ENCODE results near the gene PCDH7.

The PCDH7 gene

DNA sequence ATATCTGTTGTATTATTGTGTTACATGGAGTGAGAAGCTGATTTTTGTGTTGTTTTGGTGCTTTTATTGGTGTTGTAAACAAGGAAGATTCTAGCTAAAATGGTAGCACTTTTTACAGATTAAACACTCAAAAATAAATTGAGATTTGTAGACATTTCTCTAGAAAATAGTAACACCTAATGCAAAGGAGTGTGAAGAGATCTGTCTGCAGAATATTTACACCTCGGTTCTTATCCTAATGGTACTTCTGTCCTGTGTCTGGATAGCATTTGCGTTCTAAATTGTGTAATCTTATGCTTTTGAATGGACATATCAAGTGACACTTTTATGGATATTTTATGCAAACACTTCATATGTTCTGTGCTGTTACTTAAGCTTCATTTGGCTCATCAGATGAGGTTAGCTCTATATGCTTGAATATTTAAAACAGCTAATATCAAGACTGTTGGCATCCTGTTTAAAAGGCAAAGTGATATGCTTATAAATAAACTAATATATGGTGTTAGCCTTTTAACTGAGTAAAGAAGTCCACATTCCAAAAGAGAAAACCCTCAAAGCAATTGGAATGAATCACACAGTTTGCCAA is 6.0 kb downstream of the PCDH7 start:
- Histone ChIP-seq H3K4me3 (ENCODE audit: control insufficient read depth in 1 of 7, extremely low read depth in 1 of 7, insufficient read depth in 4 of 7, low read depth in 2 of 7, low read length in 6 of 7) (no peak overlapping the region), H3K9me3 (ENCODE audit: control extremely low read depth in 1 of 5, control insufficient read depth in 4 of 5, insufficient read depth in 2 of 5, low read depth in 1 of 5, low read length in 4 of 5) (peaks cover 0 to 1% (median 0%) of the 10 kb centered on the region in 5 experiments), H3K4me1 (ENCODE audit: control extremely low read depth in 1 of 4, control insufficient read depth in 4 of 4, insufficient read depth in 4 of 4, low read length in 3 of 4) (peaks cover 0 to 15% (median 12%) of the 10 kb centered on the region in 4 experiments), H3K27me3 (replicated peaks in 2 of 5; ENCODE audit: control insufficient read depth in 4 of 5, insufficient read depth in 5 of 5, low read length in 4 of 5) (peaks cover 19 to 65% (median 27%) of the 10 kb centered on the region in 5 experiments), H3K36me3 (ENCODE audit: control insufficient read depth in 4 of 4, insufficient read depth in 4 of 4, low read length in 3 of 4) (no peaks in the 10 kb centered on the region), H3K27ac (ENCODE audit: insufficient read depth in 1 of 2, low read depth in 1 of 2, low read length in 2 of 2, poor library complexity in 1 of 2, severe bottlenecking in 2 of 2) (no peak overlapping the region)
- POLR2A ChIA-PET, result no interaction called here
- no CpG with 5 or more reads among the region's 2 CpGs for WGBS (ENCODE audit: insufficient coverage)
- no peak for DNase-seq
- CTCF ChIA-PET, result interaction anchor here (1.0 kb wide), 1 partner anchor 35 kb away, joined by 3 read pairs; no protein-coding TSS in a partner anchor

DNA sequence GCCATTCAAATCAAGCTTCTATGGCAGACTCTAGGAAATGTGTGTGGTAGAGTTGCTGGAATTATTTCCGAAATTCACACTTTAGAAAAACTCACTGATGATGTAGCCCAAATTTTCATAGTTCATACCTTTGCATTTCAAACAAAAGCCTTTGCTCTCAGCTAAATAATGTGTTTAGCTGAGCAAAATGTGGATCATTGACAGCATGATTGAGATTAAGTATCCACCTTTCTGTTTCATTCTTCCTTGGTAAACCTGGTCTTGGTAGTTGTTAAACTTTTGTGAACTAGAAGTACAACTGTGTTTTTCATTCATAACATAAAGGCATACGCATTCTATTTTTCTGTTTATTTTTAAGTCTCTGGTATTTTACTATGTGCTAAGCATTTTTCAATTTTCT is 7.2 kb downstream of the PCDH7 start:
- POLR2A ChIA-PET, result no interaction called here
- H3K4me3 ChIP-seq (ENCODE audit: control insufficient read depth in 1 of 7, extremely low read depth in 1 of 7, insufficient read depth in 4 of 7, low read depth in 2 of 7, low read length in 6 of 7), result no peak overlapping the region
- no CpG with 5 or more reads among the region's 2 CpGs for WGBS (ENCODE audit: insufficient coverage)
- DNase-seq, result no peak
- H3K27me3 ChIP-seq (replicated peaks in 2 of 5; ENCODE audit: control insufficient read depth in 4 of 5, insufficient read depth in 5 of 5, low read length in 4 of 5), result peaks cover 14 to 54% (median 25%) of the 10 kb centered on the region in 5 experiments
- peaks cover 0 to 4% (median under 1%) of the 10 kb centered on the region in 4 experiments for H3K4me1 ChIP-seq (ENCODE audit: control extremely low read depth in 1 of 4, control insufficient read depth in 4 of 4, insufficient read depth in 4 of 4, low read length in 3 of 4)
- no peak overlapping the region for H3K27ac ChIP-seq (ENCODE audit: insufficient read depth in 1 of 2, low read depth in 1 of 2, low read length in 2 of 2, poor library complexity in 1 of 2, severe bottlenecking in 2 of 2)
- H3K36me3 ChIP-seq (ENCODE audit: control insufficient read depth in 4 of 4, insufficient read depth in 4 of 4, low read length in 3 of 4), result no peaks in the 10 kb centered on the region
- CTCF ChIA-PET, result no interaction called here
- peaks cover 0 to 1% (median 0%) of the 10 kb centered on the region in 5 experiments for H3K9me3 ChIP-seq (ENCODE audit: control extremely low read depth in 1 of 5, control insufficient read depth in 4 of 5, insufficient read depth in 2 of 5, low read depth in 1 of 5, low read length in 4 of 5)

DNA sequence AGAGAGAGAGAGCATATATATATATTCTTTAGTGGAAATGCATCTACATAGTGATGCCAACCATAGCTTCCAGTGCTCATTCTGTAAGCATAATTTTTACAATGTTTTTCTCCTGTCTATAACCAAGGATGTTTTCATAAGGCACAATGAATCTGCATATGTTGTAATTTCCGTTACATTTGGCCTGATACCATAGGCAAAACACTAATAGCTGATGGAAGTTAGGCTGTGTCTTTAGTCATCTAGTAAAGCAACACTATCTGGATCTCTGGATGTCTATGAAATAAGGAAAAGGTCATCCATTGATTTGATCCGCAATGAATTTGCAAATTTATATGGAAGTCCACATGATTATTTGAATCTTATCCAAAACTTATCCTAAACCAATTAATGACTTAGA is 8.1 kb downstream of the PCDH7 start:
- Histone ChIP-seq H3K9me3 (ENCODE audit: control extremely low read depth in 1 of 5, control insufficient read depth in 4 of 5, insufficient read depth in 2 of 5, low read depth in 1 of 5, low read length in 4 of 5) (peaks cover 0 to 1% (median 0%) of the 10 kb centered on the region in 5 experiments), H3K4me1 (ENCODE audit: control extremely low read depth in 1 of 4, control insufficient read depth in 4 of 4, insufficient read depth in 4 of 4, low read length in 3 of 4) (no peaks in the 10 kb centered on the region), H3K27ac (ENCODE audit: insufficient read depth in 1 of 2, low read depth in 1 of 2, low read length in 2 of 2, poor library complexity in 1 of 2, severe bottlenecking in 2 of 2) (no peak overlapping the region), H3K4me3 (ENCODE audit: control insufficient read depth in 1 of 7, extremely low read depth in 1 of 7, insufficient read depth in 4 of 7, low read depth in 2 of 7, low read length in 6 of 7) (no peak overlapping the region), H3K36me3 (ENCODE audit: control insufficient read depth in 4 of 4, insufficient read depth in 4 of 4, low read length in 3 of 4) (no peaks in the 10 kb centered on the region), H3K27me3 (replicated peaks in 2 of 5; ENCODE audit: control insufficient read depth in 4 of 5, insufficient read depth in 5 of 5, low read length in 4 of 5) (peaks cover 6 to 45% (median 16%) of the 10 kb centered on the region in 5 experiments)
- ChIA-PET CTCF (no interaction called here), POLR2A (no interaction called here)
- 100% methylated on average over 1 of the region's 2 CpGs for WGBS (ENCODE audit: insufficient coverage)
- DNase-seq, result no peak

DNA sequence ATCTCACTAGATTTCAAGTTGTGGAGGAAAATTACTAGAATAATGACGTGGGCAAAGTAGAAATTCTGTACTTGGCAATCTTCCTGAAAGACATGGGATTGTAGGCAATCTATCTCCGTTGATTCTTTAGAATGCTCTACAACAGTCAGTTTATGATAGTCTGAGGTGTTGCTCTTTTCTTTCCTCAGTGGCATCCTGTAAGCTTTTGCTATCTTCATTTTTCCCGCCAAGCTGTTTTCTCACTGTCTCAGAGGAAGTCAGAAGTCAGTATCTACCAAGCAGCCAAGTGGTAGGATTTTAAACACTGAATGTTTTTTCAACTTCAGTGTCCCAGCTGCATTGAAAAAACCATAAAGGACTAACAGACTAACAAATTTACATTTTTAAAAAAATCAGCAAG is 23.7 kb downstream of the PCDH7 start:
- no peaks in the 10 kb centered on the region for H3K4me1 ChIP-seq (ENCODE audit: control extremely low read depth in 1 of 4, control insufficient read depth in 4 of 4, insufficient read depth in 4 of 4, low read length in 3 of 4)
- peaks cover 0 to 2% (median 0%) of the 10 kb centered on the region in 5 experiments for H3K27me3 ChIP-seq (replicated peaks in 2 of 5; ENCODE audit: control insufficient read depth in 4 of 5, insufficient read depth in 5 of 5, low read length in 4 of 5)
- H3K9me3 ChIP-seq (ENCODE audit: control extremely low read depth in 1 of 5, control insufficient read depth in 4 of 5, insufficient read depth in 2 of 5, low read depth in 1 of 5, low read length in 4 of 5), result no peaks in the 10 kb centered on the region
- no peak overlapping the region for H3K4me3 ChIP-seq (ENCODE audit: control insufficient read depth in 1 of 7, extremely low read depth in 1 of 7, insufficient read depth in 4 of 7, low read depth in 2 of 7, low read length in 6 of 7)
- DNase-seq, result no peak
- 100% methylated on average over 1 of the region's 3 CpGs for WGBS (ENCODE audit: insufficient coverage)
- H3K36me3 ChIP-seq (ENCODE audit: control insufficient read depth in 4 of 4, insufficient read depth in 4 of 4, low read length in 3 of 4), result no peaks in the 10 kb centered on the region
- CTCF ChIA-PET, result no interaction called here
- POLR2A ChIA-PET, result no interaction called here
- H3K27ac ChIP-seq (ENCODE audit: insufficient read depth in 1 of 2, low read depth in 1 of 2, low read length in 2 of 2, poor library complexity in 1 of 2, severe bottlenecking in 2 of 2), result no peak overlapping the region

DNA sequence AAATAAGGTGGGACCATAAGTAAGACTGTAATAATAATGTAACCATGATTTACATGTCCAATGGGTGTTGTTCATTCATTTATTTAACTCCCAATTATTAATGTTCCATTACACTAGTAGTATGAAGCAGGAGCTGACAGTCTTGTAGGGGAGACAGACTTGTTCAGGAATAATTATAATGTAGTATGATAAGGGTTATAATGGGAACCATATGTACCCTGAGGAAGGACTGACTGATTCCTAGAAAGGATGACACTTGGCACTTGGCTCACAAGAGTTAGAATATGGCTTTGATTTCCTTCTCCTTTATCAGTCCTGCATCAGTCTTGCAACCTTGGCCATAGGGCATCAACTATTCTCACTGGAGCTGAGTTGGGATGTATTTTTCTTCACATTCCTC is 24.2 kb downstream of the PCDH7 start:
- ChIA-PET POLR2A (no interaction called here), CTCF (no interaction called here)
- Histone ChIP-seq H3K9me3 (ENCODE audit: control extremely low read depth in 1 of 5, control insufficient read depth in 4 of 5, insufficient read depth in 2 of 5, low read depth in 1 of 5, low read length in 4 of 5) (no peaks in the 10 kb centered on the region), H3K4me1 (ENCODE audit: control extremely low read depth in 1 of 4, control insufficient read depth in 4 of 4, insufficient read depth in 4 of 4, low read length in 3 of 4) (no peaks in the 10 kb centered on the region), H3K36me3 (ENCODE audit: control insufficient read depth in 4 of 4, insufficient read depth in 4 of 4, low read length in 3 of 4) (no peaks in the 10 kb centered on the region), H3K27ac (ENCODE audit: insufficient read depth in 1 of 2, low read depth in 1 of 2, low read length in 2 of 2, poor library complexity in 1 of 2, severe bottlenecking in 2 of 2) (no peak overlapping the region), H3K4me3 (ENCODE audit: control insufficient read depth in 1 of 7, extremely low read depth in 1 of 7, insufficient read depth in 4 of 7, low read depth in 2 of 7, low read length in 6 of 7) (no peak overlapping the region), H3K27me3 (replicated peaks in 2 of 5; ENCODE audit: control insufficient read depth in 4 of 5, insufficient read depth in 5 of 5, low read length in 4 of 5) (peaks cover 0 to 2% (median 0%) of the 10 kb centered on the region in 5 experiments)
- DNase-seq, result no peak

DNA sequence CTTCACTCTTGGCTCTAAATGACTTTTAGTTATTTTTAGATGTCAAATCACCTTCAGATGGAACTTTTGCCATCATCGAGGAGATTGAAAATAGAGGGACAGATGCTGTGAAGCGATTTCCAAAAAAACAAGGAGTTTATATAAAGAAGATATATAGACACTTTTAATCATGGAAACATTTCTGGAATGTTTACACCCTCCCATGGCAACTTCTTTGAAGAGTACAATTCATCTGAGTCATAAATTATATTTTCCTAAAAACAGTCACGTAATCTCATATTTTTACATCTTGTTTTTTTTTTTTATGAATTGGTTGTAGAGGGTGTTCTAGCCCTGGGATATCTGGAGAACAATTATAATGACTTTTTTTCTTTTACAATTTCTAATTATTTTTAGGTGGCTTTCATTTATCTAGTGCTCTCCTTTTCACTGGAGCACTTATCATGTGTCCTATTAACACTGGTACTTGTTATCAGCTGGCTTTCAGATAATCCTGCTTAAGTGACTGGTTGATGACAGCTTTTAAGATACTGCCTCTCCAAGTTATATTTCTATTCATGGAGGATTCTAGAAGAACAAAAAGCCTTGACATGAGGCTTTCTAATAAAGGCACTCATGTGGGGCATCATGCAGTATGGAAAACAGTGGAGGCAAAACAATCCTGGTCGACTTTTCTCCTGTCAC is 24.9 kb downstream of the PCDH7 start:
- Histone ChIP-seq H3K4me1 (ENCODE audit: control extremely low read depth in 1 of 4, control insufficient read depth in 4 of 4, insufficient read depth in 4 of 4, low read length in 3 of 4) (no peaks in the 10 kb centered on the region), H3K27ac (ENCODE audit: insufficient read depth in 1 of 2, low read depth in 1 of 2, low read length in 2 of 2, poor library complexity in 1 of 2, severe bottlenecking in 2 of 2) (no peak overlapping the region), H3K4me3 (ENCODE audit: control insufficient read depth in 1 of 7, extremely low read depth in 1 of 7, insufficient read depth in 4 of 7, low read depth in 2 of 7, low read length in 6 of 7) (no peak overlapping the region), H3K36me3 (ENCODE audit: control insufficient read depth in 4 of 4, insufficient read depth in 4 of 4, low read length in 3 of 4) (no peaks in the 10 kb centered on the region), H3K9me3 (ENCODE audit: control extremely low read depth in 1 of 5, control insufficient read depth in 4 of 5, insufficient read depth in 2 of 5, low read depth in 1 of 5, low read length in 4 of 5) (no peaks in the 10 kb centered on the region), H3K27me3 (replicated peaks in 2 of 5; ENCODE audit: control insufficient read depth in 4 of 5, insufficient read depth in 5 of 5, low read length in 4 of 5) (peaks cover 0 to 2% (median 0%) of the 10 kb centered on the region in 5 experiments)
- ChIA-PET CTCF (no interaction called here), POLR2A (no interaction called here)
- no peak for DNase-seq
- WGBS (ENCODE audit: insufficient coverage), result 83% methylated on average over 1 of the region's 4 CpGs

DNA sequence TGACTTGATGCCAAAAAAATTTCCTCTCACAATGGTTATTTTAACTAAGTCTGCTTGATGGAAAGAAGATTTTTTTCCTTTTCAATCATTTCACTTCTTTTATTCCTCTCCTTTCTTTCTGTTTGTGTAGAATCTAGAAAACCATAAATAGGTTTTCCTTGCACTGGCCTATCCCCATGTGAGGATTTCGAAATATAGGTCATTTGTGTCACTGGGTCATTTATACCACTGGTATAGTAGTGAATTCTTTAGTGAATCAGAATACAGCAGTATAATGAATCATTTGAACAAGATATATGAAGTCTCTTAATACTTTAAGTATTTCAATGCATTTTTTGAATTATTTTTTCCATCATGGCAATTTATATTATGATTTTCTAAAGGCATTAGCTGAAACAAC is 26.6 kb downstream of the PCDH7 start:
- H3K27ac ChIP-seq (ENCODE audit: insufficient read depth in 1 of 2, low read depth in 1 of 2, low read length in 2 of 2, poor library complexity in 1 of 2, severe bottlenecking in 2 of 2), result no peak overlapping the region
- no peak for DNase-seq
- POLR2A ChIA-PET, result no interaction called here
- H3K36me3 ChIP-seq (ENCODE audit: control insufficient read depth in 4 of 4, insufficient read depth in 4 of 4, low read length in 3 of 4), result no peaks in the 10 kb centered on the region
- CTCF ChIA-PET, result no interaction called here
- no CpG with 5 or more reads among the region's 1 CpG for WGBS (ENCODE audit: insufficient coverage)
- H3K27me3 ChIP-seq (replicated peaks in 2 of 5; ENCODE audit: control insufficient read depth in 4 of 5, insufficient read depth in 5 of 5, low read length in 4 of 5), result peaks cover 0 to 2% (median 0%) of the 10 kb centered on the region in 5 experiments
- no peaks in the 10 kb centered on the region for H3K9me3 ChIP-seq (ENCODE audit: control extremely low read depth in 1 of 5, control insufficient read depth in 4 of 5, insufficient read depth in 2 of 5, low read depth in 1 of 5, low read length in 4 of 5)
- no peak overlapping the region for H3K4me3 ChIP-seq (ENCODE audit: control insufficient read depth in 1 of 7, extremely low read depth in 1 of 7, insufficient read depth in 4 of 7, low read depth in 2 of 7, low read length in 6 of 7)
- H3K4me1 ChIP-seq (ENCODE audit: control extremely low read depth in 1 of 4, control insufficient read depth in 4 of 4, insufficient read depth in 4 of 4, low read length in 3 of 4), result no peaks in the 10 kb centered on the region
